GM12864 (cell line): ENCODE measurements around the gene RHCE.
"Not testable (repeated sequence)": the region's sequence is repeated elsewhere in the genome, so short reads cannot be mapped to it uniquely, and the experiment has no call there.

ENCODE experiments used
- DNase-seq: peaks from one replicate; pipeline ENCODE4 v3.0.0-alpha.2; 2011; ENCODE audit warnings: low read depth
- H3K4me3 ChIP-seq: 2 replicates; pipeline ENCODE4 v1.5.1; 2011; ENCODE audit warnings: mild to moderate bottlenecking, low read depth, low read length, control low read depth
- CTCF ChIP-seq: IDR thresholded peaks from 2 replicates; pipeline ENCODE4 v1.5.1; 2011; ENCODE audit warnings: low read depth, mild to moderate bottlenecking, moderate library complexity, low read length, control low read depth, inconsistent platforms; ENCODE audit errors: missing control alignments

RHCE gene

DNA sequence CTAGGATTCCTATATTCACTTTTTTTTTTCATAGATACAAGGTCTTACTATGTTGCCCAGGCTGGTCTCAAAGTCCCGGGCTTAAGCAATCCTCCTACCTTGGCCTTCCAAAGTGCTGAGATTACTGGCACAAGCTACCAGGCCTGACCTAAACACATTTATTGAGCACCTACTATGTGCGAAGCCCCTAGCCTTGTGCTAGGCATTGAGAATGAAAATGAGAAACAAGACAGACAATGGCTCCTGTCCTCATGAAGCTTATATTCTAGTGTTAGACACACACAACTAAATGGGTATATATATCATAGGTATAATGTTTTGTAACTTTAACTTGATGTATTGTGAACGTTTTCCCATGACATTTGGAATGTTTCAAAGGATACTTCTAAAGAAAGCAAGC lies 71.0 kb downstream of the RHCE start:
- no peak overlapping the region for H3K4me3 ChIP-seq
- TF ChIP-seq CTCF = no peak
- no peak for DNase-seq

- no peak for DNase-seq
- no peak for TF ChIP-seq CTCF
Observed at GRCh38 chr1:25347556-25347955, 73.1 kb downstream of the RHCE start.

DNA sequence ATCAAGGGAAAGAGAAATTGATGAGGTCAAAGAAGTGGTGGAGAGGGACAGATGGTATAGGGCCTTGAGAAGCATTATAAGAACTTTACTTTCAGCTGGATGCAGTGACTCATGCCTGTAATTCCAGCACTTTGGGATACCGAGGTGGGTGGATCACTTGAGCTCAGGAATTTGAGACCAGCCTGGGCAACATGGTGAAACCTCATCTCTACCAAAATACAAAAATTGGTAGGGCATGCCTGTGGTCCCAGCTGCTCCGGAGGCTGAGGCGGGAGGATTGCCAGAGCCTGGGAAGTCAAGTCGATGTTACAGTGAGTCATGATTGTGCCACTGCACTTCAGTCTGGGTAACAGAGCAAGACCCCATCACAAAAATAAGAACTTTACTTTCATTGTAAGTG lies 76.8 kb downstream of the RHCE start:
- no peak for DNase-seq
- TF ChIP-seq CTCF = no peak
- H3K4me3 ChIP-seq = no peak overlapping the region

More at GRCh38 chr1:25347556-25347955, 73.1 kb downstream of the RHCE start:
- H3K4me3 ChIP-seq = no peak overlapping the region

GRCh38 chr1:25342846-25343245 lies 77.8 kb downstream of the RHCE start:
- DNase-seq = no peak
- no peak overlapping the region for H3K4me3 ChIP-seq
- TF ChIP-seq CTCF = no peak

DNA sequence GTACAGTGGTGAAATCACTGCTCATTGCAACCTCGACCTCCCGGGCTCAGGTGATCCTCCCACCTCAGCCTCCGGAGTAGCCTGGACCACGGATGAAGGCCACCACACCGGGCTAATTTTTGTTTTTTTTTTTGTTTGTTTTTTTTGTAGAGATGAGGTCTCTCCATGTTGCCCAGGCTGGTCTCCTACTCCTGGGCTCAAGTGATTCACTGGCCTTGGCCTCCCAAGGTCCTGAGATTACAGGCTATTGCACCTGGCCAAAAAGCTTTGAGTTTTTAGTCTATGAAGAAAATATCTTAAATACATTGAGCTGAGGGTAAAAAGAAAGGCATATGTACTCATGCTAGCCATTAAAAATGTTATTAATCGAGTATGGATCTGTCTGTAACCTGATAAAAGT lies 78.9 kb downstream of the RHCE start:
- TF ChIP-seq CTCF = no peak
- DNase-seq = no peak
- H3K4me3 ChIP-seq = no peak overlapping the region

DNA sequence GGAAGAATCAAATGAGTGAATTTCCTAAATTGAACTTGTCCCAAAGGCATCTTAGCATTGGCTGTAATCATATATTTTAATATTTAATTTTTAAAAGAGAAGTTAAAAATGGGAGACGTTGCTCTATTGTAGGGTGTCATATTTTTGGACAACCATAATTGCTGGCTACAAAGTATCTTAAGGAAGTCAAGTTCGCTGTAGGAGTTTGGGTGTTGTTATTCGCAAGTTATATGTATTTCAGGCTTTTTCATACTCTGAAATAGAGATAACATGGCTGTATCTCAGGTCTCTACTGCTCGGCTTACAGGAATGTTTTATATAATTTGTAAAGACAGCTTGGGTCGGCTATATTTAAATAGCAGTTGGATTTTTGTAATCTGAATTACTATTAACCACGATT lies 81.6 kb downstream of the RHCE start:
- TF ChIP-seq CTCF = no peak
- no peak for DNase-seq
- peak overlapping the region; percentile 87 for H3K4me3 ChIP-seq

DNA sequence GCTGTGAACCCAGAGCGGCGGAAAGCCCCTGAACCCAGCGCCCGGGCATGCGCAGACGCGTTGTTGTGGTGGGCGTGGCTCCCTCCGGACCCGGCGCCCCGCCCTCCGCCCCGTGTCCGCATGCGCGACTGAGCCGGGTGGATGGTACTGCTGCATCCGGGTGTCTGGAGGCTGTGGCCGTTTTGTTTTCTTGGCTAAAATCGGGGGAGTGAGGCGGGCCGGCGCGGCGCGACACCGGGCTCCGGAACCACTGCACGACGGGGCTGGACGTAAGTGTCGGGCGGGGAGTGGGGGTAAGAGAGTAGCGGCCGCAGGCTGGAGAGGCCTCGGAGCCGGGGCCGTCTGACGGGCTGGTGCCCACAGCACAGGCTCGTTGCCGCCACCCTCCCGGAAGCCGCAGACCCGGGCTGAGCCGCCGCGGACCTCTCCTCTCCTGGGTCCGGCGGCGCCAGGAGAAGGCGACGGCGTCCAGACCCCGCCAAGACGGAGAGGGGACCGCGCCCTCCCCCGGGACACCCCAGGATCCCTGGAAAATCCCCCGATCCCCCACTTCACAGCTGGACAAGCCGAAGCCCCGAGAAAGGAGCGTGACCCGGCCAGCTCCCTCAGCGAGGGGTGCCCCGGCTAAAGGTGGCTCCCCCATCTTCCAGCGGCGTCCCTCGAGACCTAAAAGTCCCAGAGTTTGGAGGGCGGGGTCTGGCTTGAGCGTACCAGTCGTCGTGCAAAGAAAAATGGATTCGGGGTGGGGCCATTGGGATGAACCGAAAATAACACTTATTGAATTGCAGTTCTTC lies 82.2 kb downstream of the RHCE start, which contains the start of gene TMEM50A:
TSS of gene TMEM50A (plus strand) at position 147 of the 794 bp plus-strand sequence. CDS start 2,153 bp downstream, outside the sequence.
- no peak for TF ChIP-seq CTCF
- DNase-seq = peak; percentile 59
- peak within 1 kb of the TSS; percentile 87 for H3K4me3 ChIP-seq

- not testable (repeated sequence) for DNase-seq
- H3K4me3 ChIP-seq = peak overlapping the region; percentile 87
Observed at GRCh38 chr1:25337483-25338187, 83.0 kb downstream of the RHCE start.

- peak overlapping the region; percentile 56 for H3K4me3 ChIP-seq
- not testable (repeated sequence) for DNase-seq
Observed at GRCh38 chr1:25336922-25337354, 83.7 kb downstream of the RHCE start.

DNA sequence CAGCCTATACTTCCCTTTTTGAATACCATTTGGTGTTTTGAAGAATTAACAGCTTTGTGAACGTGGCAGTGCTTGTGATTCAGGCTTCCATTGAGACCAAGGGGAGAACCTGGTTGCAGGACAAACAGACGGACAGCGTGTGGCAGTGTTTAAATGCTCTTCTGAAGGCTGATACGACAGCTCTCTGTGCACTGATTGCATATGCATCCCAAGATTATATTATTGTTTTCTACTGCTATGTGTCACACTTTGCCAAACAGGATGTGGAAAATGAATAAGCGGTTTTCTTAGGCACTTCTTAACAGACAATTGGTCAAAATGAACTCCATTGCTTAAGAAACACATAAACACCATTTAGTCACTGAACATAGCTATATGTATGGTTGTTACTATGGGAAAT lies 90.7 kb downstream of the RHCE start:
- not testable (repeated sequence) for DNase-seq

More for the DNA sequence above, 90.7 kb downstream of the RHCE start:
- not testable (repeated sequence) for H3K4me3 ChIP-seq
